Activated gamma-delta T cell treated with Interleukin-2 at 50 U/mL for 16 hours (primary cell): ENCODE results near the gene TGFB2.
"Not testable (repeated sequence)": the region's sequence is repeated elsewhere in the genome, so short reads cannot be mapped to it uniquely, and the experiment has no call there.

Experiments used
- DNase-seq: peaks from one replicate; pipeline ENCODE4 v3.0.0-alpha.2; 2020

TGFB2 gene

GRCh38 chr1:218344814-218345672 is at the start of gene TGFB2:
TGFB2 (plus strand) TSS chr1:218345336; CDS start chr1:218346702, 1,366 bp downstream.
- DNase-seq, result no peak

GRCh38 chr1:218296162-218296561 is 49.0 kb upstream of the TGFB2 start:
- DNase-seq, result no peak

GRCh38 chr1:218297461-218297860 is 47.7 kb upstream of the TGFB2 start:
- no peak for DNase-seq

GRCh38 chr1:218297867-218298266 is 47.3 kb upstream of the TGFB2 start:
- no peak for DNase-seq

- DNase-seq, result no peak
These were observed 46.7 kb upstream of the TGFB2 start for GRCh38 chr1:218298398-218298797.

GRCh38 chr1:218299416-218299815 is 45.7 kb upstream of the TGFB2 start:
- no peak for DNase-seq

DNA sequence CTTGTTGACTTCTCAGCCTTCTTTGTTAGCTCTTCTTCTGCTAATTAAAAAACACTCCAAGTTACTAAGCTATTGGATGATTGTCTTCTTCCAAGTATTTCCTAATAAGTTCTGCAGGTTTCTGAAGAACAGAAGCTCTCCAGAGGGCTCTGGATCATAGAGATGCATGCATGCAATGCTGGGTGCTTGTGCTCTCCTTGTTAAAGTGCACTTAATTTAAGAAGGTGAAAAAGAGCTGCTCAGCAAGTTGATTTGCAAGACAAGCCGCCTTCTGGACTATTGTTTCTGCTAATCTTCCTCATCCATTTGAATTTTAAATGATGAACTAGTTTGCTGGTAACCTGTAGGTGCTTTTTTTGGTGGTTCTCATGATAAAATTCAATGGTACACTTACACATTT is 43.9 kb upstream of the TGFB2 start:
- no peak for DNase-seq

GRCh38 chr1:218302155-218302554 is 43.0 kb upstream of the TGFB2 start:
- no peak for DNase-seq

- DNase-seq, result no peak
These were observed 41.8 kb upstream of the TGFB2 start for GRCh38 chr1:218303176-218303879.

DNA sequence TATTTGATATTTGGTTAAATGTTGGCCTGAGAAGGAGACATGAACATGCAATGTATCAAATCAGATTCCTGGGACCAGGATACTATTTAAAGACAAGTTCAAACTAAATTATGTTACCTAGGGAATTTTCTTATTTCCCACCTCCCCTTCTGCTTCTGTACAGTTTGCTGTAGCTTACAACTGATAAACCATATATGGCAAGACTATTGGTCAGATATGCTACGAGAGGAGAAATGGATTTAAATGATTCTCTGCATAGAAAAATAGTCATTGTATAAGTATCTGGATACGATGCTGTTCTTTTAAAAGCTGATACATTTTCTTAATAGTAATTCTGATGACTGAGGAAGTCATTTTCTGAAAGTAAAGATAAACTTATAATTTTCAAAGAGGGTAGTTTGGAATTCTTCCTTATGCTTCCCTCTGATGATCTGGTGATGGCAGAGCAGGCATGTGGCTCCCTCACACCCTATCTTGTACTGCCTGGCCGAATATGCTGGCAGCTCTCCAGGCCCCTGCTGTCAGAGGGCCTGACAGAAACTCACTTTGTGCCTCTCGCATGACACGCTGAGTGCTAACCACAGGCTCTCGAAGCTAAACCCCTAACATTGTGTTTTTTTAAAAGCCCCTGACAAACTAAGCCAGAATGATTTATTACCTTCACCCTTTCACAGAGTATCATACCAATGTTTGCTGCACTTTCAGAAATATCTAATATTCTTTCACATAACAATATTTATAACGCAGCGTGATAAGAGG is 40.7 kb upstream of the TGFB2 start:
- DNase-seq, result no peak

GRCh38 chr1:218305472-218306064 is 39.6 kb upstream of the TGFB2 start:
- no peak for DNase-seq

- no peak for DNase-seq
These were observed 32.6 kb upstream of the TGFB2 start for GRCh38 chr1:218312509-218312908.

GRCh38 chr1:218314316-218314715 is 30.8 kb upstream of the TGFB2 start:
- DNase-seq, result no peak

DNA sequence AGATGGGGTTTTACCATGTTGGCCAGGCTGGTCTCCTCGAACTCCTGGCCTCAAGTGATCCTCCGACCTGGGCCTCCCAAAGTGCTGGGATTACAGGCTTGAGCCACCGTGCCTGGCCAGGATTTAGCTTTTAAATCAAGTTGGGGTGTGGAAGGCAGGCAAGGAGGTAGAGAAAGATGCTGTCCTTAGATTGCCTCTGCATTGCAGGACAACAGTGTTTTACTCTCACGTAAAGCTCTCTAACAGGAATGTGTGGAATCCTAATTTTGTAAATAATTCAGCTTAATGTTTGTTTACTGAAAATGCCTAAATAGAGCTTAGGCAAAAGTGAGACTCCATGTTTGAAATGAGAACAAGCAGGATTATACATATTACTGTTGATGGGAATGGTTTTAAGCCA is 29.5 kb upstream of the TGFB2 start:
- DNase-seq, result no peak

DNA sequence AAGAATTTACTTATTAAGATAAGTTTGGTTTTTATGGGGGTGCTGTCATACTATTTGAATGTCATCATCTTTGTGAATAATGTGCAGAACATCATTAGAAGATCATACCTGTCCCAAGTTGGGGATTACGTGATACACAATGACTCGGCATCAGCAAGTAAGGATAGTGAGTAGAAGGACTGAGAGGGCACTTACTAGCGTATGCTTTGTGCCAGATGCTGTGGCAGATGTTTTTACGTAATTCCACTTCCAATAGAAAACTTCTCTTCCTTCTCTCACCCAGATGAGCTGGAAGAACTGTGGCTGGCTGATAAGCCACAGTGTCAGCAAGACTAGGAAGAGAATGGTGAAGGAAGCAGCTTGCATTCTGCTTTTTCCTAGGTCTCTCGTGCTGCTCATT is 28.1 kb upstream of the TGFB2 start:
- no peak for DNase-seq

DNA sequence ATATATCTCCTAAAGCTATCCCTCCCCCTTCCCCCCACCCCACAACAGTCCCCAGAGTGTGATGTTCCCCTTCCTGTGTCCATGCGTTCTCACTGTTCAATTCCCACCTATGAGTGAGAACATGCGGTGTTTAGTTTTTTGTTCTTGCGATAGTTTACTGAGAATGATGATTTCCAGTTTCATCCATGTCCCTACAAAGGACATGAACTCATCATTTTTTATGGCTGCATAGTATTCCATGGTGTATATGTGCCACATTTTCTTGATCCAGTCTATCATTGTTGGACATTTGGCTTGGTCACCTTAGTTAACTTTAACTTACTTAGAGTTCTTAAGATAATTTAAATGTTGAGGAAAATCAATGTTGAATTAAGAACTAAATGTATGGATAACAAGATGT is 25.0 kb upstream of the TGFB2 start:
- not testable (repeated sequence) for DNase-seq

GRCh38 chr1:218322762-218323161 is 22.4 kb upstream of the TGFB2 start:
- DNase-seq, result no peak

DNA sequence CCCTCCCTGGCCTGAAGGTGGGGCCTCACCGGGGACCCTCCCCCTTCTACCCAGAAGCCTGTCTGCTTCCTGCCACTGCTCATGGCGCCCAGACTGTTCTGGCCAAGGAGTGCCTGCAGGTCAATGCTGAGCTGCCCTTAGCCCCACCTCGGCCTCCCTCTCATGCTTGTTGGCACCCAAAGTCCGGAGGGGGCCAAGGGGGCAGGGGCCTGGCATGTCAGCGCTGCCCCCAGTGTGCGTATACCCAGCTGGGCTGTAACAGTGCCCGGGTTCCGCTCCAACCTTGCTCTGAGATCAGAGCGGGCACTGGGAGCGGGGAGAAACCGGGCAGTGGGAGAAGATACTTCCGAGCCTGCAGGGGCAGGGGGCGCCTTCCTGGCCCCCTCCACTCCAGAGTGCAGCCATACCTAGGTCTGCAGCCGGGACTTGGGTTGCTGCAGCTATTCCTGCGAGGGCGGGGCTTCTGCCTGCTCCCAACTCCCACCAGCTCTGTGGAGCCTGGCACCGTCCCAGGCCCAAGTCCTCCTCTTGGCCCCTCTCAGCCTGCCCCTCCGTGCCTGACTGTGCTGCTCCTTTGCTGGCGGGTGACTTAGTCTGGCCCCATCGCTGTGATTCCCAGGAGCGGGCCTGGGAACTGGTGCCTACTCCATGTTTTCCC is 21.4 kb upstream of the TGFB2 start:
- no peak for DNase-seq

DNA sequence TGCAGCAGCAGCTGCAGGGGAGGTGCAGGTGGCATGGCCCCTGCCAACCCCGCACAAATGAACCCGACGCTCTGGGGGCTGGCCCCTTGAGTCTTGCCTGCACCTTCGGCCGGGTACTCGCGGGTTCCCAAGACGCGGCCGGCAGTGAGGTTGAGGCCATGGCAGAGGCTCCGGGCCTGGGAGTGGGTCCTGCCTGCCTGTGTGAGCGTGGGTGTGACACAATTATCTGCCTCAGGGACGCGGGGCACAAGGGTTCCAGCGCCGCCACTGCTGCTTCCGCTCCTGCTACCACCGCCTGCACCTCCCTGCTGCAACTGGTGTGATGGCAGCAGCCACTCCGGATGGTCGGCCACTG is 20.9 kb upstream of the TGFB2 start:
- no peak for DNase-seq

DNA sequence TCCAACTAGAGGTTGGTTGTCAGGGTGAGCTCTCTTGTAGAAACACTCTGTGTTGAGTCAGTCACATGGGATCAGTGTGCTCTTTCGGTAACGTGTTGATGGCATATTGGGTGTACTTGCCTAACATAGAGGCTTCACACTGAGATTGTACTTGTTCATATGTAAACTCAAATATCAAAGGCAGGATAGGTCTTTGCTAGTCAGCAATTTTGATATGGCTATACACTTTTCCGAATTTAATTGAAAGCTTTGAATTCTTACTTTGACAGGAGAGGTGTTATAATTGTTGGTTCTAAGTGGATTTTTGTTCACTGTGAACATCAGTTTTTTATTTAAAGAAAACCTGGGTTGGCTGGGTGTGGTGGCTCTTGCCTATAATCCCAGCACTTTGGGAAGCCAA is 16.4 kb upstream of the TGFB2 start:
- DNase-seq, result no peak

GRCh38 chr1:218330043-218330623 is 15.0 kb upstream of the TGFB2 start:
- DNase-seq, result no peak

- no peak for DNase-seq
These were observed 12.7 kb upstream of the TGFB2 start for GRCh38 chr1:218332416-218332815.
